GM06990 (cell line): ENCODE measurements around the gene HECW1.

Experiments
- DNase-seq: peaks from one replicate; pipeline ENCODE4 v3.0.0-alpha.2; 2011; ENCODE audit not compliant: insufficient read length; ENCODE audit errors: extremely low read depth
- H3K27me3 ChIP-seq: replicated peaks from 2 replicates; pipeline ENCODE4 v1.6.0; 2011; ENCODE audit warnings: low read length; ENCODE audit not compliant: control insufficient read depth, insufficient read depth
- H3K36me3 ChIP-seq: 2 replicates; pipeline ENCODE4 v1.5.1; 2011; ENCODE audit warnings: low read length; ENCODE audit not compliant: control insufficient read depth, insufficient read depth
- H3K4me3 ChIP-seq: replicated peaks from 2 replicates; pipeline ENCODE4 v1.5.1; 2011; ENCODE audit warnings: low read depth, mild to moderate bottlenecking, control low read depth, low read length
- TF ChIP-seq, protein P1 (sequence below): IDR thresholded peaks from 2 replicates; pipeline ENCODE4 v1.5.1; 2011; ENCODE audit warnings: low read length, control low read depth, mild to moderate bottlenecking, inconsistent platforms; ENCODE audit not compliant: insufficient read depth, poor library complexity, severe bottlenecking

Gene HECW1

DNA sequence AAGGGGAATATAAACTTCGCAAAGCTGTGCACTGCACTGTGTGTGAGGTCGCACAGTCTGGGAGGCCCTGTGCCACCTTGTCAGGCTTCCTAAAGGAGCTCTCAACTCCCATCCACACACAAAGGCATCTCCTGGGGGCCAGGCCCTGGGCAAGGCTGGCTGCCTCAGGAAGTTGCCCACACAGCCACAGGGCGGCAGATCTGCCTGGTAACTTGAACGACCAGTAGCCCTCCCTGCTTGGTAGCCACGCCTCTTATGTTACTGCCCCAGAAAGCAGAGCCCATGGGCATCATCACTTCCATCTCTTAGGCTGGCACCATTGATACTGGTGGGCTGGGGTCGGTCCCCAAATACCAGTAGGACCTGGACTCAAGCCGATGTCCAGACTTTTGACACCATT lies 82.8 kb downstream of the HECW1 start:
- TF ChIP-seq, protein P1, sequence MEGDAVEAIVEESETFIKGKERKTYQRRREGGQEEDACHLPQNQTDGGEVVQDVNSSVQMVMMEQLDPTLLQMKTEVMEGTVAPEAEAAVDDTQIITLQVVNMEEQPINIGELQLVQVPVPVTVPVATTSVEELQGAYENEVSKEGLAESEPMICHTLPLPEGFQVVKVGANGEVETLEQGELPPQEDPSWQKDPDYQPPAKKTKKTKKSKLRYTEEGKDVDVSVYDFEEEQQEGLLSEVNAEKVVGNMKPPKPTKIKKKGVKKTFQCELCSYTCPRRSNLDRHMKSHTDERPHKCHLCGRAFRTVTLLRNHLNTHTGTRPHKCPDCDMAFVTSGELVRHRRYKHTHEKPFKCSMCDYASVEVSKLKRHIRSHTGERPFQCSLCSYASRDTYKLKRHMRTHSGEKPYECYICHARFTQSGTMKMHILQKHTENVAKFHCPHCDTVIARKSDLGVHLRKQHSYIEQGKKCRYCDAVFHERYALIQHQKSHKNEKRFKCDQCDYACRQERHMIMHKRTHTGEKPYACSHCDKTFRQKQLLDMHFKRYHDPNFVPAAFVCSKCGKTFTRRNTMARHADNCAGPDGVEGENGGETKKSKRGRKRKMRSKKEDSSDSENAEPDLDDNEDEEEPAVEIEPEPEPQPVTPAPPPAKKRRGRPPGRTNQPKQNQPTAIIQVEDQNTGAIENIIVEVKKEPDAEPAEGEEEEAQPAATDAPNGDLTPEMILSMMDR = no peak
- DNase-seq = no peak
- no peak overlapping the region for H3K4me3 ChIP-seq
- H3K27me3 ChIP-seq = no peaks in the 10 kb centered on the region
- no peaks in the 10 kb centered on the region for H3K36me3 ChIP-seq

DNA sequence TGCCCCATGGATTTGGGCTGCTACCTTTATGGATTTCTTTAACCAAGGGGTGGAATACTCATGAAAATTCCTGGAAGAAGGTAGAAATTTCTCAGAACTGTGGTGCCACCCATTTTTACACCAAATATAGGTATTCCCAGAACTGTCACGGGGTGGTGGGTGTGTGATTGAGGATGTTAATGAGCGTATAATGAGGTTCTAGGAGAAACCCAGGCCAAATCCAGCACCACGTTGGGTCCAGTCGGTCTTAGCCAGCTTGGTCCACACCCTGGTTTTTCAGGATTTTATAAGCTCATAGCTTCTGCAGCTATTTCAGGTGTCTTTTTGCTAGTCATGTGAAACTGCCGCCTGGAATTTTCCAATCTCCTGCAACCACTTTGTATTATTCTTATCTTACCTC lies 83.3 kb downstream of the HECW1 start:
- H3K4me3 ChIP-seq = no peak overlapping the region
- no peak for DNase-seq
- no peaks in the 10 kb centered on the region for H3K36me3 ChIP-seq
- TF ChIP-seq, protein P1 = no peak
- H3K27me3 ChIP-seq = no peaks in the 10 kb centered on the region

DNA sequence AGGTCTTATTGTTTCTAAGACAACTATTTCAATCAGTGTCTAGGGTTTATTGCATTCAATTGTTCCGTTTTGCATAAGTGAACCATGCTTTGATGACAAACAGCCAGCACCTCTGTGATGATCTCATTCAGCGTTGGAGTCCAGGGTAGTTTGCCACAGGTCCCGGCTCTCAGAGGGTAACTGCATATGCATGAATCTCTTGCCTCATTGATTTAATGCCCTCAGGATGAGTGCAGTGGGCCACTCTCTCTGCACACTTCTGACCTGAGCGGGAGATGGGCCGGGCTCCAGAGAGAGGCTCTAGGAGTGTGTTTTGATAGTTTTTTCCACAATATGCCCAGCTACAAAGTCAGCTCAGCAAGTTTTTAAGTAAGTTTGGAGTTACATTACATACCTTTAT lies 83.9 kb downstream of the HECW1 start:
- H3K27me3 ChIP-seq = no peaks in the 10 kb centered on the region
- TF ChIP-seq, protein P1 = no peak
- H3K36me3 ChIP-seq = no peaks in the 10 kb centered on the region
- DNase-seq = no peak
- H3K4me3 ChIP-seq = no peak overlapping the region

DNA sequence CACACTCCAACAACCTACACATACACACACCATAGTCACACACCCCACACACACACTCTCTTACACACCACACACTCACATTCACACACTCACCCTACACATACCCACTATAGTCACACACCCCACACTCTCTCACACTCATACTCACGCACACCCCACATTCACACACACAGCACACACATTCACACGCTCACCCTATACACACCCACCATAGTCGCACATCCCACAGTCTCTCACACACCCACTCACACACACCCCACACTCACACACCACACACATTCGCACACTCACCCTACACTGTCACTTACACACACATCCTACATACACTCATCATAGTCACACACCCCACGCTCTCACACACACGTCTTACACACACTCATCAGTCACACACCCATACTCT lies 85.6 kb downstream of the HECW1 start:
- Histone ChIP-seq H3K27me3 (no peaks in the 10 kb centered on the region), H3K4me3 (no peak overlapping the region), H3K36me3 (no peaks in the 10 kb centered on the region)
- no peak for DNase-seq
- TF ChIP-seq, protein P1 = no peak

DNA sequence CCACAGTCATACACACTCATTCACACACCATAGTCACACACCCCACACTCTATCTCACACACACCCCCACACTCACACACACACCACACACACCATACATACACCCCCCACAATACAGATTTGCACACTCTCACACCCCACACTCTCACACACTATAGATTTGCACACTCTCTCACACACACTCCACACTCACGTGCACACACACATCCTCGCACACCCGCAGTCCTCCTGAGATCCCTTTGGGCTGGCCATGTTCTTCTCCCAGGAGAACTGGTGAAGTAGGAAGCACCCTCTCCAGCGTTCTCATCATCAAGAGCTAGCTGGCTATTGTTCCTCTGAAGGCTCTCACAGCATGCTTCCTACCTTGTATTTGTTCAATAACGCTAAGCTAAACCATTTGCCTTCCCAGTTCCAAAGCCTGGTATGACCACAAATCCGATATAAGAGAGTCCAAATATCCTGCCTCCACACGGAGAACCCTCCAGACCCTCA lies 86.2 kb downstream of the HECW1 start:
- DNase-seq = no peak
- TF ChIP-seq, protein P1 = no peak
- Histone ChIP-seq H3K36me3 (no peaks in the 10 kb centered on the region), H3K27me3 (no peaks in the 10 kb centered on the region), H3K4me3 (no peak overlapping the region)
